Measurements from ENCODE around the gene TMEM151A.

GRCh38 chr11:66317723-66318599 is 26.3 kb downstream of the TMEM151A start:
- TF ChIP-seq CTCF (conservative IDR thresholded peaks at IDR 0.05; ENCODE audit: low read length) (no peak), EZH2phosphoT487 (IDR thresholded peaks at IDR 0.05; ENCODE audit: borderline replicate concordance) (no peak)
